DOHH2 (cell line): ENCODE data around the gene UBE2N.

Experiments used
- CTCF ChIP-seq: fragments of 200-600 bp; sonication (generic); IDR thresholded peaks from one replicate; pipeline ENCODE4 v1.5.1; 2014; ENCODE audit warnings: antibody characterized with exemption, mild to moderate bottlenecking, low read depth, low read length; ENCODE audit not compliant: poor library complexity, severe bottlenecking
- EZH2phosphoT487 ChIP-seq: fragments of 200-600 bp; sonication (generic); IDR thresholded peaks from 2 replicates; pipeline ENCODE4 v1.6.1; 2017; ENCODE audit warnings: borderline replicate concordance, mild to moderate bottlenecking, antibody characterized with exemption, low read length, moderate library complexity, mixed read lengths

GRCh38 chr12:93483151-93483807, 41.5 kb upstream of the UBE2N start:
- TF ChIP-seq CTCF (no peak), EZH2phosphoT487 (no peak)
